Lung (tissue), 12 donors: ENCODE data around the gene SEZ6L. TPM values are rescaled to one million over a fixed set of nuclear protein-coding genes. Genes with fewer than 3 reads are reported as not detected.

Experiments
- ATAC-seq: fragments of 200-7000 bp; cut with Tn5 transposase; one replicate; pipeline ENCODE4 v1.9.1; 2020; ENCODE audit warnings: moderate number of reproducible peaks; ENCODE audit not compliant: insufficient read depth, low FRiP score
- DNase-seq, 3 donors: peaks; one replicate each; pipeline ENCODE4 v3.0.0-alpha.2; 2013 to 2017
- H3K27ac ChIP-seq, 2 donors: one replicate each; pipeline ENCODE4 v1.5.1; 2013; ENCODE audit warnings: mild to moderate bottlenecking in 2 of 2, moderate library complexity in 2 of 2, control low read depth in 1 of 2, inconsistent platforms in 1 of 2, low read depth in 1 of 2, low read length in 1 of 2
- H3K27me3 ChIP-seq, 3 donors: one replicate each; pipeline ENCODE4 v1.5.1; 2013; ENCODE audit warnings: low read length in 2 of 3; ENCODE audit not compliant: control insufficient read depth in 3 of 3, insufficient read depth in 3 of 3
- H3K36me3 ChIP-seq, 4 donors: one replicate each; pipeline ENCODE4 v1.5.1; 2013; ENCODE audit warnings: low read length in 4 of 4, mild to moderate bottlenecking in 1 of 4, moderate library complexity in 1 of 4; ENCODE audit not compliant: control insufficient read depth in 4 of 4, insufficient read depth in 4 of 4
- H3K4me1 ChIP-seq, 5 donors: one replicate each; pipeline ENCODE4 v1.5.1; 2013; ENCODE audit warnings: low read length in 5 of 5, mild to moderate bottlenecking in 2 of 5, moderate library complexity in 1 of 5; ENCODE audit not compliant: control insufficient read depth in 5 of 5, insufficient read depth in 5 of 5
- H3K4me3 ChIP-seq: one replicate; pipeline ENCODE4 v1.5.1; 2013; ENCODE audit warnings: mild to moderate bottlenecking, control low read depth, moderate library complexity
- H3K9ac ChIP-seq, 2 donors: one replicate each; pipeline ENCODE4 v1.5.1; 2013; ENCODE audit warnings: low read length in 2 of 2, control low read depth in 1 of 2; ENCODE audit not compliant: insufficient read depth in 1 of 2
- H3K9me3 ChIP-seq, 4 donors: one replicate each; pipeline ENCODE4 v1.5.1; 2013; ENCODE audit warnings: low read length in 3 of 4, mild to moderate bottlenecking in 1 of 4, moderate library complexity in 1 of 4; ENCODE audit not compliant: control insufficient read depth in 4 of 4, insufficient read depth in 3 of 4
- CTCF ChIP-seq: IDR thresholded peaks from 2 replicates; pipeline ENCODE4 v1.5.1; 2012; ENCODE audit warnings: mild to moderate bottlenecking; ENCODE audit errors: control extremely low read depth, extremely low read depth
- WGBS, 2 donors: extraction: QIAGEN DNeasy Blood & Tissue Kit; methylation state at CpG; one replicate each; pipeline ENCODE4 v1.1.7; 2013; 5-methylcytosine and 5-hydroxymethylcytosine counted together
- polyA plus RNA-seq, 2 donors: library from polyadenylated mRNA; stranded (reverse); fragments of 200-250 nt; gene quantifications; one replicate each; pipeline ENCODE4 v1.2.1, GENCODE V29; 2013
- total RNA-seq, 2 donors: library from RNA; depleted of rRNA in 1 of 2; stranded (reverse); fragments of >200 nt in 1 of 2; gene quantifications; one replicate each; pipeline ENCODE4 v1.2.1, GENCODE V29; 2014 to 2021
- donor health status: control.
- donor health status: control.
- donor health status: Bipolar disorder and iron deficiency.
- donor health status: healthy.
- donor health status: DM: yes; HTN: yes; CAD: no.

Gene SEZ6L
- total and polyA plus RNA-seq, 4 donors, result 0.02 to 0.46 (median 0.08) TPM

- ATAC-seq (no peak), DNase-seq (no peak)
- H3K4me1 ChIP-seq, result no peaks in the 10 kb centered on the region
- peaks cover 0 to 5% (median 2%) of the 10 kb centered on the region in 3 donors for H3K27me3 ChIP-seq
- H3K4me3 ChIP-seq, result no peak overlapping the region
- peaks cover 0 to 8% (median 0%) of the 10 kb centered on the region in 4 donors for H3K9me3 ChIP-seq
- 89 to 96% methylated on average over 2 of the region's 2 CpGs for WGBS, 2 donors
- no peak for TF ChIP-seq CTCF
- H3K9ac ChIP-seq, result no peak overlapping the region
- H3K36me3 ChIP-seq, result no peaks in the 10 kb centered on the region
- no peak overlapping the region for H3K27ac ChIP-seq
Observed at GRCh38 chr22:26348810-26349526, 179.7 kb downstream of the SEZ6L start.

GRCh38 chr22:26354707-26355106 lies 185.4 kb downstream of the SEZ6L start:
- Histone ChIP-seq H3K27ac (no peak overlapping the region), H3K4me1 (no peaks in the 10 kb centered on the region), H3K9ac (no peak overlapping the region), H3K36me3 (no peaks in the 10 kb centered on the region), H3K4me3 (no peak overlapping the region), H3K27me3 (peaks cover 0 to 12% (median 0%) of the 10 kb centered on the region in 3 donors), H3K9me3 (peaks cover 0 to 2% (median 0%) of the 10 kb centered on the region in 4 donors)
- 67 to 76% methylated on average over 20 of the region's 20 CpGs for WGBS, 2 donors
- ATAC-seq, result no peak
- TF ChIP-seq CTCF, result no peak
- no peak for DNase-seq

- no peaks in the 10 kb centered on the region for H3K36me3 ChIP-seq
- H3K27ac ChIP-seq, result no peak overlapping the region
- no peaks in the 10 kb centered on the region for H3K9me3 ChIP-seq
- 66 to 67% methylated on average over 2 of the region's 2 CpGs for WGBS, 2 donors
- H3K4me3 ChIP-seq, result no peak overlapping the region
- ATAC-seq, result no peak
- DNase-seq, result no peak
- no peak overlapping the region for H3K9ac ChIP-seq
- H3K4me1 ChIP-seq, result peaks cover 0 to 3% (median 0%) of the 10 kb centered on the region in 5 donors
- H3K27me3 ChIP-seq, result peaks cover 0 to 12% (median 0%) of the 10 kb centered on the region in 3 donors
- TF ChIP-seq CTCF, result no peak
Observed at GRCh38 chr22:26357281-26357680, 188.0 kb downstream of the SEZ6L start.
